GM12801 (cell line): ENCODE measurements around the gene PLCG2.

ENCODE experiments used
- TF ChIP-seq, protein P1 (sequence below): IDR thresholded peaks from one replicate; pipeline ENCODE4 v1.5.1; 2011; ENCODE audit warnings: control low read depth; ENCODE audit not compliant: insufficient read length; ENCODE audit errors: extremely low read depth

PLCG2 gene

DNA sequence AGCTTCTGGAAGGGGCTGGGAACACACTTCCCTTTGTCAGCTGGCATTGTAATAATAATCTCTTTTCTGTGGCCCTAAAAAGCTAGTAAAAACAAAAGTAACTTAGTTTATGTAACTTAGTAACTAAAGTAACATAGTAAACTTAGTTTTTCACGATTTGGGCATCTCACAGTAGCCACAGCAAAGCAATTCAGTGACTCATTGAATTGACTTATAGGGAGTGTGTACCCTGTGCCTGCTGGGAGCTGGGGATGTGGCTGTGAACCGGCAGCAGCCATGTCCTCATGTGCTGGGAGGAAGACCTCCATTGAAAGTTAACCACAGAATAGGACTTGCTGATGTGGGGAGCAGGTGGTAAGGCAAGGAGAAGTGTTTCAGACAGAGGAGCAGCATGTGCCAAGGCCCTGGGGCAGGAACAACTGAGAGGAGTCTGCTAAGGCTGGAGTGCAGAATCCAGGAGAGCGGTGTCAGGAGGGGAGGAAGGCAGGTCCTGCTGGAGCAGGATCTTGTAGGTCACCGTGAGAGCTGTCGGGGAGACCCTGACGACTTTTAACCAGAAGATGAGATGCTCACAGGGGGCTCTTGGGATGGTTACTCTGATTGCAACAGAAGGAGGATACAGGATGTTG, 112.8 kb downstream of the PLCG2 start:
- TF ChIP-seq, protein P1, sequence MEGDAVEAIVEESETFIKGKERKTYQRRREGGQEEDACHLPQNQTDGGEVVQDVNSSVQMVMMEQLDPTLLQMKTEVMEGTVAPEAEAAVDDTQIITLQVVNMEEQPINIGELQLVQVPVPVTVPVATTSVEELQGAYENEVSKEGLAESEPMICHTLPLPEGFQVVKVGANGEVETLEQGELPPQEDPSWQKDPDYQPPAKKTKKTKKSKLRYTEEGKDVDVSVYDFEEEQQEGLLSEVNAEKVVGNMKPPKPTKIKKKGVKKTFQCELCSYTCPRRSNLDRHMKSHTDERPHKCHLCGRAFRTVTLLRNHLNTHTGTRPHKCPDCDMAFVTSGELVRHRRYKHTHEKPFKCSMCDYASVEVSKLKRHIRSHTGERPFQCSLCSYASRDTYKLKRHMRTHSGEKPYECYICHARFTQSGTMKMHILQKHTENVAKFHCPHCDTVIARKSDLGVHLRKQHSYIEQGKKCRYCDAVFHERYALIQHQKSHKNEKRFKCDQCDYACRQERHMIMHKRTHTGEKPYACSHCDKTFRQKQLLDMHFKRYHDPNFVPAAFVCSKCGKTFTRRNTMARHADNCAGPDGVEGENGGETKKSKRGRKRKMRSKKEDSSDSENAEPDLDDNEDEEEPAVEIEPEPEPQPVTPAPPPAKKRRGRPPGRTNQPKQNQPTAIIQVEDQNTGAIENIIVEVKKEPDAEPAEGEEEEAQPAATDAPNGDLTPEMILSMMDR, result no peak

DNA sequence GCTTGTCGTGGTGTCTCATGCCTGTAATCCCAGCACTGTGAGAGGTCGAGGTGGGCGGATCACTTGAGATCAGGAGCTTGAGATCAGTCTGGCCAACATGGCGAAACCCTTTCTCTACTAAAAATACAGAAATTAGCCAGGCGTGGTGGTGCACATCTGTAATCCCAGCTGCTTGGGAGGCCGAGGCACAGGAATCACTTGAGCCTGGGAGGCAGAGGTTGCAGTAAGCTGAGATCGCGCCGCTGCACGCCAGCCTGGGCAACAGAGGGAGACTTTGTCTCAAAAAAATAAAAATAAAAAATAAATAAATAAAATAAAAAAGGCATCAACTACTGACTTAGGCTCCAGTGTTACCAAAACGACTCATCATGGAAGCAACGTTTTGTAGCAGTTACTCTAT, 115.5 kb downstream of the PLCG2 start:
- TF ChIP-seq, protein P1, result no peak

DNA sequence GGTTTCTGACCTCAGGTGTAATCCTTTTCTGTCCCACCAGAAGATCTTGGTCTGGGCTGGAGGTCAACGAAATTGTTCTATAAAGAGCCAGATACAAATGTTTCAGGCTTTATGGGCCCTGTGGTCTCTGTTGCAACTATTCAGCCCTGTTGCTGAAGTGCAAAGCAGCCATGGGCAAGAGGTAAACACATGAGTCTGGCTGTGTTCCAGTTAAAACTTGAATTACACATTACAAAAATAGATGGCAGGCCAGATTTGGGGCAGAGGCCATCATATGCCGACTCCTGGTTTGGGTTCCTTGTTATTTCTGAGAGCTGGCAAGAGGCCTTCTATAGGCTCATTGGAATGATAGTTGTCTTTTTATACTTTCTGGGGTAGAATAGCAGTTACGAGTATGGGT, 117.8 kb downstream of the PLCG2 start:
- TF ChIP-seq, protein P1, result no peak

- TF ChIP-seq, protein P1, result no peak
These were observed 120.5 kb downstream of the PLCG2 start for GRCh38 chr16:81899601-81900000.

DNA sequence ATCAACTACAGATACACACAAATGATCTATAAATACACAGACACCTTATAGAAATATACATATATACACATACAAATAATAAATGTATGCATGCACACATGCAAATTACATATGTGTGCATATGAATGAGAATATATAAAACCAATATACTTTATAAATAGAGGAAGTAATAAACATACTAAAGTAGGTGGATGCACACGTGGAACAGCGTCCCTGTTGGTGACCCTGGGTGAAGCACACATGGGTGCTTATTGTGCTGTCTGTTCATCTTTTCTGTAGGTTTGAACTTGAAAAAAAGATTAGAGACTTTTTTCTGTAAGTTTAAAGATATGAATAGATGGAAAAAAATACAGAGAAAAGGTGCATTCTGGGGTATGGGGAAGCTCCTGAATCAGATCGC, 120.9 kb downstream of the PLCG2 start:
- TF ChIP-seq, protein P1, result no peak

DNA sequence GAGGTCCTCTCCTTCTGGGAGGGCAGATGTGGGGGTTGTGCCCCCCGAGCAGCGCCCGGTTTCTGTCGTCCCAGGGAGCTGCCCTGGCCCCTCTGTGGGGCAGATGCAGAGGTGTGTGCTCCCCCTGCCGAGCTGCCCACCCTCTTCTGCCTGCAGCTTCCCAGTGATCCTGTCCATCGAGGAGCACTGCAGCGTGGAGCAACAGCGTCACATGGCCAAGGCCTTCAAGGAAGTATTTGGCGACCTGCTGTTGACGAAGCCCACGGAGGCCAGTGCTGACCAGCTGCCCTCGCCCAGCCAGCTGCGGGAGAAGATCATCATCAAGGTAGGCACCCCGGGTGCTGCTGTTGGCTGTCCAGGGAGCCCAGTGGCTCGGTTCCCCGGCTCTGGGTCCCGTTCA, 121.4 kb downstream of the PLCG2 start:
- TF ChIP-seq, protein P1, result no peak

- TF ChIP-seq, protein P1, result no peak
These were observed 122.4 kb downstream of the PLCG2 start for GRCh38 chr16:81901484-81901883.

DNA sequence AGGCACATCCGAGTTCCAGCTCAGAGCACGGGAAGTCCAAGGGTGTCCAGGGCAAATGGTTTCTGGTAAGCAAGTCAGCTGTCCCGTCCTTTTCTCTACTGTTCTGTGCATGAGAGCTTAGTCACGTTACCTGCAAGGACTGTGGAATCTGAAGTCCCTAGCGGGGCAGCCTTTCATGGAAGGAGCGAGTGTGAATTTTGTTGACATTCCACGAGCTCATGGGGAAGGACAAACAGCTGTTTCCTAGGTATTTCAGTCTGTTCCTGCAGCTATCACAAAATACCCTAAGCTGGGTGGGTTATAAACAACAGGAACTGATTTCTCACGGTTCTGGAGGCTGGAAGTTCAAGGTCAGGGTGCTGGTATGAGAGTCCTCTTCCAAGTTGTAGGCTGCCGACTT, 122.9 kb downstream of the PLCG2 start:
- TF ChIP-seq, protein P1, result no peak
